Epithelial cell of umbilical artery (primary cell): ENCODE measurements around the gene BNC2. TPM values are rescaled to one million over a fixed set of nuclear protein-coding genes. Genes with fewer than 3 reads are reported as not detected.

Source experiments
- total RNA-seq: library from RNA; depleted of rRNA; stranded (reverse); fragments of >200 nt; gene quantifications from 2 replicates; pipeline ENCODE4 v1.2.3, GENCODE V29; 2014

BNC2 gene
- total RNA-seq = 6.5 and 6.7 TPM in 2 replicates

GRCh38 chr9:16870596-16871335, at the start of gene BNC2:
Gene BNC2 (minus strand): TSS chr9:16870670. CDS start chr9:16870648, 22 bp downstream.

